LNCAP (cell line): Measurements from ENCODE around the gene SYNE2.

Experiments used
- CTCF ChIP-seq: fragments of 450-650 bp; IDR thresholded peaks from 2 replicates; pipeline ENCODE4 v1.5.1; 2017; ENCODE audit warnings: mild to moderate bottlenecking

The SYNE2 gene

GRCh38 chr14:64193821-64194220 is 341.0 kb downstream of the SYNE2 start:
- TF ChIP-seq CTCF, result no peak

- TF ChIP-seq CTCF, result no peak
These were observed 341.6 kb downstream of the SYNE2 start for GRCh38 chr14:64194404-64194803.

GRCh38 chr14:64195199-64195598 is 342.4 kb downstream of the SYNE2 start:
- no peak for TF ChIP-seq CTCF

- no peak for TF ChIP-seq CTCF
These were observed 343.3 kb downstream of the SYNE2 start for GRCh38 chr14:64196056-64196455.

- no peak for TF ChIP-seq CTCF
These were observed 344.1 kb downstream of the SYNE2 start for GRCh38 chr14:64196814-64197411.

- TF ChIP-seq CTCF, result no peak
These were observed 345.2 kb downstream of the SYNE2 start for GRCh38 chr14:64197996-64198395.

- TF ChIP-seq CTCF, result no peak
These were observed 345.7 kb downstream of the SYNE2 start for GRCh38 chr14:64198486-64198885.

- no peak for TF ChIP-seq CTCF
These were observed 347.4 kb downstream of the SYNE2 start for GRCh38 chr14:64200170-64200569.
